Naive B cell (primary cell): ENCODE data around the gene SLX1A. TPM values are rescaled to one million over a fixed set of nuclear protein-coding genes. Genes with fewer than 3 reads are reported as not detected.
A peak's percentile ranks its signal among the peaks of the same experiment; 100 is the strongest.
"Not testable (repeated sequence)": the region's sequence is repeated elsewhere in the genome, so short reads cannot be mapped to it uniquely, and the experiment has no call there.

Experiments
- ATAC-seq, 2 donors: fragments of 150-1000 bp; cut with Tn5 transposase; 2 replicates each; pipeline ENCODE4 v1.10.0; 2021; ENCODE audit warnings: low read depth in 2 of 2, mild to moderate bottlenecking in 2 of 2, moderate library complexity in 2 of 2
- DNase-seq: peaks from one replicate; pipeline ENCODE4 v3.0.0; 2022
- H3K27ac Mint-ChIP-seq, 6 donors: one replicate each; pipeline ENCODE4 v1.8.0; 2020 to 2022; ENCODE audit warnings: mild to moderate bottlenecking in 6 of 6, mixed read lengths in 6 of 6, moderate library complexity in 5 of 6, inconsistent platforms in 2 of 6
- H3K27me3 Mint-ChIP-seq, 3 donors: one replicate each; pipeline ENCODE4 v1.8.0; 2021 to 2022; ENCODE audit warnings: mixed read lengths in 3 of 3, mild to moderate bottlenecking in 1 of 3
- H3K36me3 Mint-ChIP-seq, 2 donors: one replicate each; pipeline ENCODE4 v1.8.0; 2020 to 2022; ENCODE audit warnings: mixed read lengths in 2 of 2, inconsistent platforms in 1 of 2, mild to moderate bottlenecking in 1 of 2
- H3K4me1 Mint-ChIP-seq, 3 donors: one replicate each; pipeline ENCODE4 v1.8.0; 2020 to 2022; ENCODE audit warnings: mixed read lengths in 3 of 3, inconsistent platforms in 1 of 3, mild to moderate bottlenecking in 1 of 3, moderate library complexity in 1 of 3
- H3K4me3 Mint-ChIP-seq, 8 donors: one replicate each; pipeline ENCODE4 v1.8.0; 2020 to 2022; ENCODE audit warnings: mild to moderate bottlenecking in 8 of 8, mixed read lengths in 8 of 8, moderate library complexity in 8 of 8, inconsistent platforms in 2 of 8
- H3K9me3 Mint-ChIP-seq, 7 donors: one replicate each; pipeline ENCODE4 v1.8.0; 2020 to 2022; ENCODE audit warnings: mixed read lengths in 7 of 7, mild to moderate bottlenecking in 5 of 7, inconsistent platforms in 2 of 7, moderate library complexity in 1 of 7
- polyA plus RNA-seq, 6 donors: library from polyadenylated mRNA; unstranded; fragments of 300-500 nt; fragmentation: Illumina TruSeq; gene quantifications; one replicate each; pipeline ENCODE4 v1.2.3, GENCODE V29; 2021; ENCODE audit warnings: low read depth in 6 of 6

SLX1A gene
- polyA plus RNA-seq, 6 donors from 2014 or later, result 52.4 to 71.2 (median 65.2) TPM

DNA sequence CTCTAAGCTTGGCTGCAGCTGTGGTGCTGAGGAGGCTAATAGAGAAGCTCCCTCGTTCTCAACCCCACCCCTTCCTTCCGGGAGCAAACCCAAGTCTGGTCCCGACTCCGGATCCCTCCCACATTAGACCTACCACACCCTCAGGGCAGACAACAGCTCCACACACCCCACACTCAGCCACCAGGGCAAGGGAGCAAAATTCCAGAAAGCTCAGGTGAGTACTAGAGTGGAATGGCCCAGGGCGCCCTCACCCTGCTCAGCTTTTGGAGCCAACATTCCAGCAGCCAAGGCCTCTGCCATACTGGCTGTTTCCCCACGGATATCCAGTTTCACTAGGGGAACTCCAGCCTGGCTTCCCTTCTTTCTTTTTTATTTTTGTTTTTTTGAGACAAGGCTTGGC, 15.4 kb downstream of the SLX1A start:
- H3K4me1 Mint-ChIP-seq, DNase-seq, H3K36me3 Mint-ChIP-seq, H3K4me3 Mint-ChIP-seq, H3K27me3 Mint-ChIP-seq, H3K9me3 Mint-ChIP-seq, H3K27ac Mint-ChIP-seq: not testable (repeated sequence)
- ATAC-seq, result peak in 1 of 2 donors; percentile 11

- not testable (repeated sequence) for H3K4me1 Mint-ChIP-seq, H3K27ac Mint-ChIP-seq, H3K9me3 Mint-ChIP-seq, DNase-seq, ATAC-seq, H3K27me3 Mint-ChIP-seq, H3K4me3 Mint-ChIP-seq, H3K36me3 Mint-ChIP-seq
These were observed 17.7 kb downstream of the SLX1A start for GRCh38 chr16:30211414-30211813.

DNA sequence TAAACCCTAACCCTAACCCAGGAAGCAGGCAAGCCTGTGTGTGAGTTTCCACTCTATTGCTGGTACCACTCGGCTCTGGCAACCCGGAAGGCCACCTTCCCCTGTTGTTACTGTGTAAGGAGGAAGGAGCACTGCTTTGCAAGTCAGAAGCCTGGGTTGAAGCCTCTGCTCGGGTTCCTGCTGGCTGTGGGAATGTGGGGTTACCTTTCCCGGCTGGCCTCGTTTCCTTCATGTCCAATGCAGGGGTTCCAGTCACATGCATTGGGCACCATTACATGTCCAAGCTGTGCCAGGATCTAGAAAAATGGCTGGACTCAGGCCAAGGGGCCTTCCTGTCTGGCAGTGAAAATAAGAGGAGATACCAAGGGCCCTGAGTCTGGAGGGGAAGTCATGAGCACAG, 23.4 kb downstream of the SLX1A start:
- not testable (repeated sequence) for H3K36me3 Mint-ChIP-seq, DNase-seq, H3K27me3 Mint-ChIP-seq, H3K9me3 Mint-ChIP-seq, ATAC-seq, H3K4me1 Mint-ChIP-seq, H3K4me3 Mint-ChIP-seq, H3K27ac Mint-ChIP-seq

Other genes starting within 250 kb of the SLX1A start
- gene TMEM219, start 231.8 kb upstream of the SLX1A start, polyA plus RNA-seq, result 100 to 1,000 TPM; 181 to 222 (median 186) TPM
- gene TAOK2, start 220.0 kb upstream of the SLX1A start, polyA plus RNA-seq, result 1 to 10 TPM; 2.3 to 8.5 (median 3.4) TPM
- gene HIRIP3, start 198.3 kb upstream of the SLX1A start, polyA plus RNA-seq, result 10 to 100 TPM; 10.7 to 21.8 (median 13.3) TPM
- gene INO80E, start 197.6 kb upstream of the SLX1A start, polyA plus RNA-seq, result 1 to 10 TPM; 2.1 to 8.7 (median 6.9) TPM
- gene DOC2A, start 182.8 kb upstream of the SLX1A start, polyA plus RNA-seq, result not detected
- gene C16orf92, start 170.7 kb upstream of the SLX1A start, polyA plus RNA-seq, result not detected
- not detected for gene TLCD3B, start 162.6 kb upstream of the SLX1A start, polyA plus RNA-seq
- gene ALDOA, start 128.1 kb upstream of the SLX1A start, polyA plus RNA-seq, result 100 to 1,000 TPM; 627 to 911 (median 721) TPM
- gene PPP4C, start 117.9 kb upstream of the SLX1A start, polyA plus RNA-seq, result 100 to 1,000 TPM; 180 to 273 (median 206) TPM
- under 1 TPM; 0.18 to 0.64 (median 0.41) TPM for gene TBX6, start 102.0 kb upstream of the SLX1A start, polyA plus RNA-seq
- 100 to 1,000 TPM; 214 to 383 (median 284) TPM for gene YPEL3, start 97.7 kb upstream of the SLX1A start, polyA plus RNA-seq
- gene GDPD3, start 80.3 kb upstream of the SLX1A start, polyA plus RNA-seq, result under 1 TPM in 1 of 6 donors, not detected in 5; 0.31 TPM
- gene MAPK3, start 70.7 kb upstream of the SLX1A start, polyA plus RNA-seq, result 1 to 10 TPM; 5.5 to 9.2 (median 8.4) TPM
- gene CORO1A, start 10.3 kb upstream of the SLX1A start, polyA plus RNA-seq, result 1,000 to 10,000 TPM in 5 of 6 donors, 100 to 1,000 TPM in 1; 945 to 1,368 (median 1,199) TPM
- gene BOLA2B, start 209 bp upstream of the SLX1A start, polyA plus RNA-seq, result 100 to 1,000 TPM; 121 to 238 (median 189) TPM
- 1 to 10 TPM in 3 of 6 donors, under 1 TPM in 1, not detected in 2; 0.69 to 6.5 (median 2.5) TPM for gene SULT1A3, start 5.4 kb downstream of the SLX1A start, polyA plus RNA-seq
- gene NPIPB13, start 54.6 kb downstream of the SLX1A start, polyA plus RNA-seq, result 1 to 10 TPM in 1 of 6 donors, under 1 TPM in 4, not detected in 1; 0.17 to 1.9 (median 0.35) TPM
- gene CD2BP2, start 161.4 kb downstream of the SLX1A start, polyA plus RNA-seq, result 10 to 100 TPM; 24.2 to 36.1 (median 29.7) TPM
- gene TBC1D10B, start 176.6 kb downstream of the SLX1A start, polyA plus RNA-seq, result 10 to 100 TPM in 3 of 6 donors, 1 to 10 TPM in 3; 6.2 to 16.9 (median 9.7) TPM
- not detected for gene MYL11, start 180.9 kb downstream of the SLX1A start, polyA plus RNA-seq
- gene SEPTIN1, start 188.7 kb downstream of the SLX1A start, polyA plus RNA-seq, result 100 to 1,000 TPM; 102 to 145 (median 112) TPM
- gene ZNF48, start 201.5 kb downstream of the SLX1A start, polyA plus RNA-seq, result 1 to 10 TPM; 3.4 to 9.9 (median 7.0) TPM
- 1 to 10 TPM in 5 of 6 donors, not detected in 1; 1.7 to 5.0 (median 2.3) TPM for gene ZNF771, start 213.7 kb downstream of the SLX1A start, polyA plus RNA-seq
- gene DCTPP1, start 236.2 kb downstream of the SLX1A start, polyA plus RNA-seq, result 100 to 1,000 TPM; 101 to 145 (median 123) TPM